Tibial artery (tissue), 4 donors: ENCODE results near the gene MYO3B.

Experiments used
- DNase-seq, 2 donors: peaks; one replicate each; pipeline ENCODE4 v3.0.0-alpha.2; 2019
- H3K27ac ChIP-seq, 2 donors: fragments of 200-600 bp; sonication (generic) in 1 of 2; 1 replicate in 1 of 2; 2 replicates in 1 of 2; pipeline ENCODE4 v1.5.1; 2018 to 2019; ENCODE audit warnings: mild to moderate bottlenecking in 1 of 2
- H3K27me3 ChIP-seq, 2 donors: fragments of 200-600 bp; sonication (generic) in 1 of 2; one replicate each; pipeline versions ENCODE4 v1.5.1 to v1.6.0; 2016 to 2019
- H3K36me3 ChIP-seq, 3 donors: fragments of 200-600 bp; sonication (generic) in 2 of 3; one replicate each; pipeline ENCODE4 v1.5.1; 2016 to 2019; ENCODE audit warnings: mild to moderate bottlenecking in 2 of 3
- H3K4me1 ChIP-seq, 4 donors: fragments of 200-600 bp; sonication (generic) in 2 of 4; 1 replicate in 3 of 4; 2 replicates in 1 of 4; pipeline ENCODE4 v1.5.1; 2016 to 2019
- H3K4me3 ChIP-seq, 2 donors: fragments of 200-600 bp; sonication (generic) in 1 of 2; 1 replicate in 1 of 2; 2 replicates in 1 of 2; pipeline ENCODE4 v1.5.1; 2018 to 2019; ENCODE audit warnings: mild to moderate bottlenecking in 2 of 2
- H3K9me3 ChIP-seq, 3 donors: fragments of 200-600 bp; sonication (generic) in 1 of 3; one replicate each; pipeline ENCODE4 v1.5.1; 2016 to 2019
- intact Hi-C: fragments of 100-400 bp; cut with DNase I; formaldehyde crosslinking; loops from one replicate; pipeline ENCODE4 v1.15.0; 2023; ENCODE audit warnings: low total_unique reads
- TF ChIP-seq, protein P1 (sequence below), 2 experiments: fragments of 200-600 bp in 1 of 2; fragments of 450-650 bp in 1 of 2; IDR thresholded peaks; one replicate each; pipeline ENCODE4 v1.5.1; 2017 to 2019; ENCODE audit warnings: antibody characterized with exemption in 2 of 2, mild to moderate bottlenecking in 1 of 2, moderate library complexity in 1 of 2

MYO3B gene

DNA sequence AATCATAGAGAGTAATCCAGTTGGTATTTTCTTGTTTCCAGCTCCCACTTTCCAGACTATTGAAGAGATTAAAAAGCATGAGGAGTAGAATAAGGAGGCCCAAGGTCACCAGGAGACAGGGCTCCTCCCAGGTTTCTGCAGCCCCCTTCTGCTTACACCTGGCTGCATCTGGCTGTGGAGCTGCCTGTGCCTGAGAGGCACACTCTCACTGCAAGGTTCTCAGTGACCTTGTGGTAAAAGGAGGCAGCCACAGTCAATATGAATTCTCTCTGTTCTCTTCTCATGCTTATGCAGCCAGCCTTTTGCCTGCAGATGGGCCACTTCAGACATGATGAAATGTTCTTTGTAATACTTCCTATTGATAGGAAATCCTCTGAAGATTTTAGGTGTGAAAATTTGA is 233.7 kb downstream of the MYO3B start:
- TF ChIP-seq, protein P1, sequence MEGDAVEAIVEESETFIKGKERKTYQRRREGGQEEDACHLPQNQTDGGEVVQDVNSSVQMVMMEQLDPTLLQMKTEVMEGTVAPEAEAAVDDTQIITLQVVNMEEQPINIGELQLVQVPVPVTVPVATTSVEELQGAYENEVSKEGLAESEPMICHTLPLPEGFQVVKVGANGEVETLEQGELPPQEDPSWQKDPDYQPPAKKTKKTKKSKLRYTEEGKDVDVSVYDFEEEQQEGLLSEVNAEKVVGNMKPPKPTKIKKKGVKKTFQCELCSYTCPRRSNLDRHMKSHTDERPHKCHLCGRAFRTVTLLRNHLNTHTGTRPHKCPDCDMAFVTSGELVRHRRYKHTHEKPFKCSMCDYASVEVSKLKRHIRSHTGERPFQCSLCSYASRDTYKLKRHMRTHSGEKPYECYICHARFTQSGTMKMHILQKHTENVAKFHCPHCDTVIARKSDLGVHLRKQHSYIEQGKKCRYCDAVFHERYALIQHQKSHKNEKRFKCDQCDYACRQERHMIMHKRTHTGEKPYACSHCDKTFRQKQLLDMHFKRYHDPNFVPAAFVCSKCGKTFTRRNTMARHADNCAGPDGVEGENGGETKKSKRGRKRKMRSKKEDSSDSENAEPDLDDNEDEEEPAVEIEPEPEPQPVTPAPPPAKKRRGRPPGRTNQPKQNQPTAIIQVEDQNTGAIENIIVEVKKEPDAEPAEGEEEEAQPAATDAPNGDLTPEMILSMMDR (IDR thresholded peaks at IDR 0.05), result no peak
- Histone ChIP-seq H3K27ac (no peak overlapping the region), H3K4me3 (no peak overlapping the region), H3K4me1 (peaks cover 0 to 12% (median 1%) of the 10 kb centered on the region in 4 donors), H3K27me3 (no peaks in the 10 kb centered on the region), H3K9me3 (no peaks in the 10 kb centered on the region), H3K36me3 (no peaks in the 10 kb centered on the region)
- DNase-seq, result no peak
- intact Hi-C loops, result loop anchor here (5.0 kb wide), 1 partner anchor 1581 kb away; no protein-coding TSS in a partner anchor

- H3K9me3 ChIP-seq, result no peaks in the 10 kb centered on the region
- DNase-seq, result no peak
- intact Hi-C loops, result no loop called here
- H3K4me1 ChIP-seq, result peaks cover 0 to 4% (median 0%) of the 10 kb centered on the region in 4 donors
- no peaks in the 10 kb centered on the region for H3K36me3 ChIP-seq
- H3K4me3 ChIP-seq, result no peak overlapping the region
- no peak overlapping the region for H3K27ac ChIP-seq
- TF ChIP-seq, protein P1 (IDR thresholded peaks at IDR 0.05), result no peak
- H3K27me3 ChIP-seq, result no peaks in the 10 kb centered on the region
Measured at GRCh38 chr2:170420961-170421687, 243.2 kb downstream of the MYO3B start.

DNA sequence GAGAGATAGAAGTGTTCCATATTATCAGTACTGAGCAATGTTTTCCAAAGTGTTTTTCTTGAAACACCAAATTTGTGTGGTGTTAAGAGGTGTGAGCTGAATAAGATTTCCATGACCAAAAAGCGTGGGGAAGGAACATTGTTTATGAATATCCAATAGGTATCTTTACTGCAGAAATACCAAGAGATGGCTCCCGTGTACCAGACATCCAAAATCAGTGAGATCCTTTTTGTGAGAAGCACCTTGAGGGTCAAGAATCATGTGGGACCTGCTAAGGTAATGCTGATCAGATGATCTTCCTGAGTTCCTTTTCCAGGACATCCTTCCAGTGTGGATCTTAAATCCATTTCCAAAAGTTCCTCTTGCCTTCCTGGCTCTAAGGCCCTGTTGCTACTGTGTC is 246.0 kb downstream of the MYO3B start:
- no peaks in the 10 kb centered on the region for H3K27me3 ChIP-seq
- no peak overlapping the region for H3K4me3 ChIP-seq
- H3K4me1 ChIP-seq, result peaks cover 0 to 4% (median 0%) of the 10 kb centered on the region in 4 donors
- no peak overlapping the region for H3K27ac ChIP-seq
- intact Hi-C loops, result no loop called here
- DNase-seq, result no peak
- H3K9me3 ChIP-seq, result no peaks in the 10 kb centered on the region
- H3K36me3 ChIP-seq, result no peaks in the 10 kb centered on the region
- TF ChIP-seq, protein P1 (IDR thresholded peaks at IDR 0.05), result no peak

GRCh38 chr2:170425281-170425751 is 247.4 kb downstream of the MYO3B start:
- no peak for DNase-seq
- no peaks in the 10 kb centered on the region for H3K36me3 ChIP-seq
- no peaks in the 10 kb centered on the region for H3K27me3 ChIP-seq
- intact Hi-C loops, result no loop called here
- no peak overlapping the region for H3K27ac ChIP-seq
- H3K4me3 ChIP-seq, result no peak overlapping the region
- TF ChIP-seq, protein P1 (IDR thresholded peaks at IDR 0.05), result no peak
- no peaks in the 10 kb centered on the region for H3K9me3 ChIP-seq
- peaks cover 0 to 4% (median 0%) of the 10 kb centered on the region in 4 donors for H3K4me1 ChIP-seq

- no peaks in the 10 kb centered on the region for H3K36me3 ChIP-seq
- TF ChIP-seq, protein P1 (IDR thresholded peaks at IDR 0.05), result no peak
- no peak overlapping the region for H3K27ac ChIP-seq
- intact Hi-C loops, result no loop called here
- H3K9me3 ChIP-seq, result no peaks in the 10 kb centered on the region
- no peaks in the 10 kb centered on the region for H3K4me1 ChIP-seq
- no peak overlapping the region for H3K4me3 ChIP-seq
- H3K27me3 ChIP-seq, result no peaks in the 10 kb centered on the region
- no peak for DNase-seq
Measured at GRCh38 chr2:170428868-170429267, 250.9 kb downstream of the MYO3B start.
